Sigmoid colon (tissue), 7 donors: ENCODE results near the gene KANK2. TPM values are rescaled to one million over a fixed set of nuclear protein-coding genes. Genes with fewer than 3 reads are reported as not detected.
"Not testable (repeated sequence)": the region's sequence is repeated elsewhere in the genome, so short reads cannot be mapped to it uniquely, and the experiment has no call there.

Experiments
- DNase-seq: peaks from one replicate; pipeline ENCODE4 v3.0.0-alpha.2; 2019
- H3K27ac ChIP-seq, 4 donors: fragments of 200-600 bp; sonication (generic); one replicate each; pipeline ENCODE4 v1.5.1; 2016 to 2019; ENCODE audit warnings: mild to moderate bottlenecking in 1 of 4
- H3K27me3 ChIP-seq, 3 donors: fragments of 200-600 bp; sonication (generic); one replicate each; pipeline ENCODE4 v1.5.1; 2019; ENCODE audit warnings: mild to moderate bottlenecking in 1 of 3
- H3K36me3 ChIP-seq, 4 donors: fragments of 200-600 bp; sonication (generic); one replicate each; pipeline ENCODE4 v1.5.1; 2016 to 2019
- H3K4me1 ChIP-seq, 4 donors: fragments of 200-600 bp; sonication (generic); one replicate each; pipeline ENCODE4 v1.5.1; 2017 to 2019
- H3K4me3 ChIP-seq, 4 donors: fragments of 200-600 bp; sonication (generic); one replicate each; pipeline ENCODE4 v1.5.1; 2017 to 2019; ENCODE audit warnings: mild to moderate bottlenecking in 2 of 4, moderate library complexity in 1 of 4
- H3K9me3 ChIP-seq, 4 donors: fragments of 200-600 bp in 3 of 4; sonication (generic) in 3 of 4; one replicate each; pipeline versions ENCODE4 v1.5.1 to v1.6.1; 2013 to 2019
- EP300 ChIP-seq, 4 donors: sonication (generic); formaldehyde crosslinking; IDR thresholded peaks; one replicate each; pipeline ENCODE4 v1.6.1; 2017; ENCODE audit warnings: antibody characterized with exemption in 4 of 4
- POLR2A ChIP-seq, 2 donors: fragments of 450-650 bp; IDR thresholded peaks; one replicate each; pipeline ENCODE4 v1.6.1; 2016; ENCODE audit warnings: antibody characterized with exemption in 2 of 2, mild to moderate bottlenecking in 2 of 2, moderate library complexity in 2 of 2
- POLR2AphosphoS5 ChIP-seq, 4 donors: sonication (generic); formaldehyde crosslinking; IDR thresholded peaks; one replicate each; pipeline ENCODE4 v1.6.1; 2017; ENCODE audit warnings: antibody characterized with exemption in 4 of 4
- WGBS, 2 donors: extraction: QIAGEN DNeasy Blood & Tissue Kit; methylation state at CpG; one replicate each; pipeline ENCODE4 v1.1.7; 2013; 5-methylcytosine and 5-hydroxymethylcytosine counted together
- intact Hi-C: fragments of 100-400 bp; cut with DNase I; formaldehyde crosslinking; loops from one replicate; pipeline ENCODE4 v1.15.1; 2023
- polyA plus RNA-seq, 3 donors: library from polyadenylated mRNA; stranded (reverse); fragments of 200-250 nt; gene quantifications; one replicate each; pipeline ENCODE4 v1.2.3, GENCODE V29; 2013
- total RNA-seq, 4 donors: library from RNA; depleted of rRNA; stranded (reverse); fragments of >200 nt; gene quantifications; one replicate each; pipeline ENCODE4 v1.1.0, GENCODE V29; 2016
- TF ChIP-seq, protein P1 (sequence below), 4 experiments: fragments of 450-650 bp in 3 of 4; fragments of 200-600 bp in 1 of 4; IDR thresholded peaks; one replicate each; pipeline ENCODE4 v1.5.1; 2016 to 2019; ENCODE audit warnings: antibody characterized with exemption in 4 of 4, mild to moderate bottlenecking in 3 of 4, moderate library complexity in 2 of 4
- donor health status: healthy with polysubstance abuse.
- donor health status: Bipolar disorder and iron deficiency.
- donor health status: healthy.

KANK2 gene
- total and polyA plus RNA-seq, 7 donors = 29.8 to 1,314 (median 691) TPM

DNA sequence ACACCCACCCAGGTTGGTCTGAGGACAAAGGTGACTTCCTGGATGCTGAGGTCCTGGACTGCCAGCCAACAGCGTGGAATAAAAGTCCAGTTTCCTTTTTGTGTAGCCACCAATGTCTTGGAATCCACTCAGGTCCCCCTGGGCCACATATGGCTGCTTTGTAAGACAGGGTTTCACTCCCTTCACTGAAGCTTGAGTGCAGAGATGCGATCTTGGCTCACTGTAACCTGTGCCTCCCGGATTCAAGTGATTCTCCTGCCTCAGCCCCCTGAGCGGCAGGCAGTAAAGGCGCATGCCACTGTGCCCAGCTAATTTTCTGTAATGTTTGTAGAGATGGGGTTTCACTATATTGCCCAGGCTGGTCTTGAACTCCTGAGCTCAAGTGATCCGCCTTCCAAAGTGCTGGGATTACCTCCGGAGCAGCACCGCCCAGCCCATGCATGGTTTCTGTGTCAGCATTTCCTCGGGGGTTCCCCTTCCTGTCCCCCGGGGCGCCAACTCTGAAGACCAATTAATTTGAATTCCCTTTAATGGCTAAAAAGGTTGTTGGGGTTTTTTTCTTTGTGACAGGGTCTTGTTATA lies 17.5 kb downstream of the KANK2 start:
- peaks cover 4 to 63% (median 56%) of the 10 kb centered on the region in 4 donors for H3K4me1 ChIP-seq
- H3K27ac ChIP-seq = peak overlapping the region; percentile 91 to 98 (median 94)
- no peak for DNase-seq
- H3K36me3 ChIP-seq = peaks cover 32 to 72% (median 58%) of the 10 kb centered on the region in 4 donors
- H3K9me3 ChIP-seq = no peaks in the 10 kb centered on the region
- WGBS, 2 donors = 46 to 49% methylated on average over 11 of the region's 11 CpGs
- intact Hi-C loops = no loop called here
- peak overlapping the region in 1 of 4 donors; percentile 10 for H3K4me3 ChIP-seq
- H3K27me3 ChIP-seq = no peaks in the 10 kb centered on the region
- TF ChIP-seq, protein P1, sequence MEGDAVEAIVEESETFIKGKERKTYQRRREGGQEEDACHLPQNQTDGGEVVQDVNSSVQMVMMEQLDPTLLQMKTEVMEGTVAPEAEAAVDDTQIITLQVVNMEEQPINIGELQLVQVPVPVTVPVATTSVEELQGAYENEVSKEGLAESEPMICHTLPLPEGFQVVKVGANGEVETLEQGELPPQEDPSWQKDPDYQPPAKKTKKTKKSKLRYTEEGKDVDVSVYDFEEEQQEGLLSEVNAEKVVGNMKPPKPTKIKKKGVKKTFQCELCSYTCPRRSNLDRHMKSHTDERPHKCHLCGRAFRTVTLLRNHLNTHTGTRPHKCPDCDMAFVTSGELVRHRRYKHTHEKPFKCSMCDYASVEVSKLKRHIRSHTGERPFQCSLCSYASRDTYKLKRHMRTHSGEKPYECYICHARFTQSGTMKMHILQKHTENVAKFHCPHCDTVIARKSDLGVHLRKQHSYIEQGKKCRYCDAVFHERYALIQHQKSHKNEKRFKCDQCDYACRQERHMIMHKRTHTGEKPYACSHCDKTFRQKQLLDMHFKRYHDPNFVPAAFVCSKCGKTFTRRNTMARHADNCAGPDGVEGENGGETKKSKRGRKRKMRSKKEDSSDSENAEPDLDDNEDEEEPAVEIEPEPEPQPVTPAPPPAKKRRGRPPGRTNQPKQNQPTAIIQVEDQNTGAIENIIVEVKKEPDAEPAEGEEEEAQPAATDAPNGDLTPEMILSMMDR (IDR thresholded peaks at IDR 0.05) = no peak
- no peak for TF ChIP-seq POLR2AphosphoS5 (IDR thresholded peaks at IDR 0.05)
- TF ChIP-seq POLR2A (IDR thresholded peaks at IDR 0.05) = no peak
- no peak for TF ChIP-seq EP300 (IDR thresholded peaks at IDR 0.05)

DNA sequence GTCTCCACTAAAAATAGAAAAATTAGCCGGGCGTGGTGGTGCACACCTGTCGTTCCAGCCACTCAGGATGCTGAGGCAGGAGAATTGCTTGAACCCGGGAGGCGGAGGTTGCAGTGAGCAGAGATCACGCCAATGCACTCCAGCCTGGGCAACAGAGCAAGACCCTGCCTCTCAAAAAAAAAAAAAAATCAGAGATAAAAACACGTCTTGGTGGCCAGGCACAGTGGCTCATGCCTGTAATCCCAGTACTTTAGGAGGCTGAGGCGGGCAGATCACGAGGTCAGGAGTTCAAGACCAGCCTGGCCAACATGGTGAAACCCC lies 18.2 kb downstream of the KANK2 start:
- 76 to 85% methylated on average over 9 of the region's 9 CpGs for WGBS, 2 donors
- H3K27me3 ChIP-seq, DNase-seq, H3K9me3 ChIP-seq, H3K4me3 ChIP-seq, intact Hi-C loops: not testable (repeated sequence)
- Histone ChIP-seq H3K36me3 (peaks cover 33 to 72% (median 64%) of the 10 kb centered on the region in 4 donors), H3K27ac (peak overlapping the region; percentile 91 to 98 (median 94)), H3K4me1 (peaks cover 3 to 56% (median 49%) of the 10 kb centered on the region in 4 donors)

DNA sequence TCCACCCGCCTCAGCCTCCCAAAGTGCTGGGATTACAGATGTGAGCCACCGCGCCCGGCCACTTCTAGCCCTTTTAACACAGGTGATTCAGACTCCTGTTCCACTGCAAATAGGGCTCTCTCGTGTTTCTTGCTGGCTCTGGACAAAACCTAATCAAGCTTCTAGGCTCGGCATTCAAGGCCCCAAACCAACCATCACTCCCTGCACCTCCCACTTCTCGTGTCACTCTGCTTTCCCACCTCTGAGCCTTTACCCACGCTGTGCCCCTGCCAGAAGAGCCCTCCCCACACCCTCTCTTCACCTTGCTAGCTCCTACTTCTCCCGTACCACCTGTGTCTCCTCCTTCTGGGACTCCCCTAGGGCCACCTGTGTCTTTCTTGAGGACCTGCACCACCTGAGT lies 19.8 kb downstream of the KANK2 start:
- H3K27ac ChIP-seq = peak overlapping the region; percentile 91 to 98 (median 94)
- no peak for DNase-seq
- peaks cover 48 to 75% (median 67%) of the 10 kb centered on the region in 4 donors for H3K36me3 ChIP-seq
- H3K4me3 ChIP-seq = no peak overlapping the region
- H3K4me1 ChIP-seq = peaks cover 0 to 51% (median 45%) of the 10 kb centered on the region in 4 donors
- TF ChIP-seq POLR2A (IDR thresholded peaks at IDR 0.05) = no peak
- peak in 2 of 4 donors; percentile 3 to 26 for TF ChIP-seq POLR2AphosphoS5 (IDR thresholded peaks at IDR 0.05)
- H3K27me3 ChIP-seq = no peaks in the 10 kb centered on the region
- intact Hi-C loops = no loop called here
- WGBS, 2 donors = 93 to 94% methylated on average over 9 of the region's 9 CpGs
- H3K9me3 ChIP-seq = no peaks in the 10 kb centered on the region

DNA sequence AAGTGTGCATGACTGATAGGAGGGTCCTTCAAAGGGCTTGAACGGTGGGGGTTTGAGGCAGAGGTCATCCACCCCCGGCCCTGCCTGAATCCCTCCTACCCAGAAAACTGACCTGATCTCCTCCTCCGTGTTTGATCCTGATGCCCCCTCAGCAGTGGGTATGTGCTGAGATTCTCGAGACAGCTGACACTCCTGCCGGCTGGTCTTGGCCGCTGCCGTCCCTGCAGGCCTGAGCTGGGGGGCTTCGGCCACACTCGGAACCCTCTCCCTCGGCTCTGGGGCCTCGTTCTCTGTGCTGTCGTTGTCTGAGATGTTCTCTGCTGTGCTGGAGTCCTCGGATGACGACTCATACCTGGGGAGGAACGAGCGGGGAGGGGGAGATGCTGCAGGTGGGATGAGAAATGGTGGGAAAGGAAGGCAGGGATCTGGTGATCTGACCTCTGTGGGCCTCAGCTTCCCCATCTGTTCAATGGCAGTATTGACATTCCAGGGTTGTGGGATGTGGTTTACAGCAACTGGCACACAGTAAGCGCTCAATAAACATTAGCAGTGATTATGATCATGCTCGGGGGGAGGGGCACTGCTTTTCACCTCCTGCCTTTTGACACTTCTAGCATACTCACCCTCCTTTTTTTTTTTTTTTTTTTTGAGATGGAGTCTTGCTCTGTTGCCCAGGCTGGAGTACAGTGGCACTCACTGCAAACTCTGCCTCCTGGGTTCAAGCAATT lies 20.7 kb downstream of the KANK2 start:
- peak overlapping the region; percentile 24 to 98 (median 93) for H3K27ac ChIP-seq
- H3K9me3 ChIP-seq = no peaks in the 10 kb centered on the region
- DNase-seq = no peak
- intact Hi-C loops = no loop called here
- no peak for TF ChIP-seq POLR2A (IDR thresholded peaks at IDR 0.05)
- no peak for TF ChIP-seq POLR2AphosphoS5 (IDR thresholded peaks at IDR 0.05)
- TF ChIP-seq, protein P1 (IDR thresholded peaks at IDR 0.05) = no peak
- no peak for TF ChIP-seq EP300 (IDR thresholded peaks at IDR 0.05)
- peaks cover 55 to 81% (median 70%) of the 10 kb centered on the region in 4 donors for H3K36me3 ChIP-seq
- H3K27me3 ChIP-seq = no peaks in the 10 kb centered on the region
- WGBS, 2 donors = 92 to 94% methylated on average over 18 of the region's 18 CpGs
- H3K4me1 ChIP-seq = peaks cover 0 to 52% (median 47%) of the 10 kb centered on the region in 4 donors
- no peak overlapping the region for H3K4me3 ChIP-seq

DNA sequence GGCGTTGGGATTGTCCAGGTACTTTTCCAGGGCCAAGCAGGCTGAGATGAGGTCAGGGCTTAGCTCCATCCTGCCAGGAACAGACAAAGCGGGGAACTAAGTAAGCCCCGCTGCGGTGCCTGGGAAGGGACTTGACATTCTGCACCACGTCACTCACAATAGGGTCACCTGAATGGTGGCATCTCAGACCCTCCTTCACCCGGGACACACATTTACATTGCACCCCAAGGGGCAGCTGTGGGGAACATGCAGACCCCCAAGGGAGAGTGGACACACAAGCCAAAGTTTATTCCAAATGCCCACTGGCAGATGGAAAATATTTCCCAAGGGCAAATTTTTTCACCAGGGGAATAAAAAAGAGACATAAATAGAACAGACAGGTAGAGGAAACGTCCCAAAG lies 21.4 kb downstream of the KANK2 start:
- intact Hi-C loops = no loop called here
- Histone ChIP-seq H3K9me3 (no peaks in the 10 kb centered on the region), H3K36me3 (peaks cover 55 to 88% (median 72%) of the 10 kb centered on the region in 4 donors), H3K4me1 (peaks cover 0 to 52% (median 48%) of the 10 kb centered on the region in 4 donors), H3K4me3 (no peak overlapping the region), H3K27ac (peak overlapping the region; percentile 40 to 66 (median 50)), H3K27me3 (no peaks in the 10 kb centered on the region)
- 90 to 93% methylated on average over 7 of the region's 7 CpGs for WGBS, 2 donors
- TF ChIP-seq POLR2AphosphoS5 (IDR thresholded peaks at IDR 0.05) = no peak
- TF ChIP-seq, protein P1 (IDR thresholded peaks at IDR 0.05) = no peak
- TF ChIP-seq POLR2A (IDR thresholded peaks at IDR 0.05) = no peak
- no peak for TF ChIP-seq EP300 (IDR thresholded peaks at IDR 0.05)
- DNase-seq = no peak
